Measurements from ENCODE around the gene KCTD15. TPM values are rescaled to one million over a fixed set of nuclear protein-coding genes. Genes with fewer than 3 reads are reported as not detected.

Gene KCTD15
- total RNA-seq, 1 donor from 2014 or later: 16.7 TPM

GRCh38 chr19:33771384-33772101 lies 25.1 kb upstream of the KCTD15 start:
- DNase-seq (ENCODE audit: low read depth in 2 of 2): peak; percentile 69 to 79

GRCh38 chr19:33772102-33772857 lies 24.4 kb upstream of the KCTD15 start:
- DNase-seq (ENCODE audit: low read depth in 2 of 2): no peak

GRCh38 chr19:33772858-33773180 lies 23.9 kb upstream of the KCTD15 start:
- DNase-seq (ENCODE audit: low read depth in 2 of 2): no peak

GRCh38 chr19:33773704-33774624 lies 22.7 kb upstream of the KCTD15 start:
- DNase-seq (ENCODE audit: low read depth in 2 of 2): no peak

GRCh38 chr19:33774751-33775150 lies 21.9 kb upstream of the KCTD15 start:
- DNase-seq (ENCODE audit: low read depth in 2 of 2): no peak

- DNase-seq (ENCODE audit: low read depth in 2 of 2): no peak
Observed at GRCh38 chr19:33775731-33776487, 20.8 kb upstream of the KCTD15 start.

- no peak for DNase-seq (ENCODE audit: low read depth in 2 of 2)
Observed at GRCh38 chr19:33777351-33777750, 19.3 kb upstream of the KCTD15 start.

- no peak for DNase-seq (ENCODE audit: low read depth in 2 of 2)
Observed at GRCh38 chr19:33777753-33778088, 18.9 kb upstream of the KCTD15 start.

GRCh38 chr19:33778089-33778791 lies 18.4 kb upstream of the KCTD15 start:
- peak; percentile 76 to 85 for DNase-seq (ENCODE audit: low read depth in 2 of 2)

- no peak for DNase-seq (ENCODE audit: low read depth in 2 of 2)
Observed at GRCh38 chr19:33779849-33780248, 16.8 kb upstream of the KCTD15 start.

GRCh38 chr19:33780251-33780650 lies 16.4 kb upstream of the KCTD15 start:
- no peak for DNase-seq (ENCODE audit: low read depth in 2 of 2)

- peak in 1 of 2 donors; percentile 14 for DNase-seq (ENCODE audit: low read depth in 2 of 2)
Observed at GRCh38 chr19:33780746-33781145, 15.9 kb upstream of the KCTD15 start.

GRCh38 chr19:33781415-33781935 lies 15.2 kb upstream of the KCTD15 start:
- no peak for DNase-seq (ENCODE audit: low read depth in 2 of 2)

GRCh38 chr19:33781996-33782395 lies 14.7 kb upstream of the KCTD15 start:
- peak in 1 of 2 donors; percentile 81 for DNase-seq (ENCODE audit: low read depth in 2 of 2)

- peak in 1 of 2 donors; percentile 64 for DNase-seq (ENCODE audit: low read depth in 2 of 2)
Observed at GRCh38 chr19:33784432-33784831, 12.2 kb upstream of the KCTD15 start.

GRCh38 chr19:33785795-33786194 lies 10.9 kb upstream of the KCTD15 start:
- peak in 1 of 2 donors; percentile 65 for DNase-seq (ENCODE audit: low read depth in 2 of 2)

GRCh38 chr19:33788676-33789075 lies 8.0 kb upstream of the KCTD15 start:
- no peak for DNase-seq (ENCODE audit: low read depth in 2 of 2)

- no peak for DNase-seq (ENCODE audit: low read depth in 2 of 2)
Observed at GRCh38 chr19:33789344-33789743, 7.3 kb upstream of the KCTD15 start.

GRCh38 chr19:33794683-33795369 lies 1.8 kb upstream of the KCTD15 start:
- DNase-seq (ENCODE audit: low read depth in 2 of 2): peak in 1 of 2 donors; percentile 34

Data from lung microvascular endothelial cell (primary cell).